ENCODE results near the gene GPR137B. TPM values are rescaled to one million over a fixed set of nuclear protein-coding genes. Genes with fewer than 3 reads are reported as not detected.

GPR137B gene
- total and polyA plus RNA-seq, 3 donors from 2014 or later: 8.4 to 18.3 (median 13.3) TPM

- no peak for TF ChIP-seq POLR2A (IDR thresholded peaks at IDR 0.05)
- TF ChIP-seq CTCF (IDR thresholded peaks at IDR 0.05): no peak
- Histone ChIP-seq H3K9me3 (no peaks in the 10 kb centered on the region), H3K27ac (no peak overlapping the region), H3K36me3 (ENCODE audit: low read depth, missing control alignments) (no peaks in the 10 kb centered on the region), H3K4me1 (no peaks in the 10 kb centered on the region), H3K27me3 (no peaks in the 10 kb centered on the region), H3K4me3 (no peak overlapping the region)
- 89 to 94% methylated on average over 4 of the region's 4 CpGs for WGBS, 2 donors
- no peak for DNase-seq
- intact Hi-C loops (cut with DNase I; ENCODE audit: low total_unique reads): no loop called here
These were observed 86.1 kb downstream of the GPR137B start for GRCh38 chr1:236228411-236228810.

GRCh38 chr1:236235116-236235515, 92.8 kb downstream of the GPR137B start:
- Histone ChIP-seq H3K27ac (no peak overlapping the region), H3K36me3 (ENCODE audit: low read depth, missing control alignments) (no peaks in the 10 kb centered on the region), H3K4me1 (no peaks in the 10 kb centered on the region), H3K9me3 (no peaks in the 10 kb centered on the region), H3K4me3 (no peak overlapping the region), H3K27me3 (no peaks in the 10 kb centered on the region)
- intact Hi-C loops (cut with DNase I; ENCODE audit: low total_unique reads): no loop called here
- no peak for DNase-seq
- WGBS, 2 donors: 92 to 95% methylated on average over 3 of the region's 3 CpGs
- TF ChIP-seq CTCF (IDR thresholded peaks at IDR 0.05) (no peak), POLR2A (IDR thresholded peaks at IDR 0.05) (no peak)

GRCh38 chr1:236239092-236239585, 96.8 kb downstream of the GPR137B start:
- TF ChIP-seq POLR2A (IDR thresholded peaks at IDR 0.05) (no peak), CTCF (IDR thresholded peaks at IDR 0.05) (no peak)
- WGBS, 2 donors: 87 to 98% methylated on average over 1 of the region's 1 CpG
- intact Hi-C loops (cut with DNase I; ENCODE audit: low total_unique reads): no loop called here

GRCh38 chr1:236240675-236241074, 98.3 kb downstream of the GPR137B start:
- Histone ChIP-seq H3K27me3 (no peaks in the 10 kb centered on the region), H3K4me3 (no peak overlapping the region), H3K9me3 (no peaks in the 10 kb centered on the region), H3K4me1 (no peaks in the 10 kb centered on the region), H3K27ac (no peak overlapping the region), H3K36me3 (ENCODE audit: low read depth, missing control alignments) (no peaks in the 10 kb centered on the region)
- TF ChIP-seq CTCF (IDR thresholded peaks at IDR 0.05): no peak
- TF ChIP-seq POLR2A (IDR thresholded peaks at IDR 0.05): no peak
- DNase-seq: no peak
- intact Hi-C loops (cut with DNase I; ENCODE audit: low total_unique reads): no loop called here
- WGBS, 2 donors: 82 to 89% methylated on average over 3 of the region's 3 CpGs

More at GRCh38 chr1:236239092-236239585, 96.8 kb downstream of the GPR137B start:
- no peak overlapping the region for H3K27ac ChIP-seq
- H3K27me3 ChIP-seq: no peaks in the 10 kb centered on the region
- no peaks in the 10 kb centered on the region for H3K4me1 ChIP-seq
- no peak overlapping the region for H3K4me3 ChIP-seq
- no peak for DNase-seq
- no peaks in the 10 kb centered on the region for H3K9me3 ChIP-seq
- H3K36me3 ChIP-seq (ENCODE audit: low read depth, missing control alignments): no peaks in the 10 kb centered on the region

GRCh38 chr1:236242568-236242967, 100.2 kb downstream of the GPR137B start:
- Histone ChIP-seq H3K27ac (no peak overlapping the region), H3K4me3 (no peak overlapping the region), H3K9me3 (no peaks in the 10 kb centered on the region), H3K27me3 (no peaks in the 10 kb centered on the region), H3K4me1 (no peaks in the 10 kb centered on the region), H3K36me3 (ENCODE audit: low read depth, missing control alignments) (no peaks in the 10 kb centered on the region)
- DNase-seq: no peak
- intact Hi-C loops (cut with DNase I; ENCODE audit: low total_unique reads): no loop called here
- TF ChIP-seq CTCF (IDR thresholded peaks at IDR 0.05) (no peak), POLR2A (IDR thresholded peaks at IDR 0.05) (no peak)
- 91% methylated on average over 2 of the region's 2 CpGs for WGBS, 2 donors
